Globus pallidus (tissue), 1 donor: ENCODE data around the gene COL4A4.

Source experiments
- DNase-seq: peaks from one replicate; pipeline ENCODE4 v3.0.0-alpha.2; 2015; ENCODE audit warnings: low spot score

Gene COL4A4

DNA sequence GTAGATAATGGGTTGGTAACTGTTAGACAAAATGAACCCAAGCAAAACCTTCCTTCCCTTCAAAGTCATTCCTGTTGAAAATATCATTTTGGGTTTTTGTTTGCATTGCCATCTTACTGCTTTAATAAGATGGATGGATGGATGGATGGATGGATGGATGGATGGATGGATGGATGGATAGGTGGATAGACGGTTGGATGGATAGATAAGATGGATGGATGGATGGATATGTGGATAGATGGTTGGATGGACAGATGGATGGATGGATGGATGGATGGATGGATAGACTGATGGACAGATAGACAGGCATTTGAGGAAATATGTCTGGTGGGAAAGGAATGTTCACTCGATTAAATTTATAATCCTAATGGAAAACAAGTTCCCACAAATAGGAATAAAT is 133.2 kb downstream of the COL4A4 start:
- no peak for DNase-seq

DNA sequence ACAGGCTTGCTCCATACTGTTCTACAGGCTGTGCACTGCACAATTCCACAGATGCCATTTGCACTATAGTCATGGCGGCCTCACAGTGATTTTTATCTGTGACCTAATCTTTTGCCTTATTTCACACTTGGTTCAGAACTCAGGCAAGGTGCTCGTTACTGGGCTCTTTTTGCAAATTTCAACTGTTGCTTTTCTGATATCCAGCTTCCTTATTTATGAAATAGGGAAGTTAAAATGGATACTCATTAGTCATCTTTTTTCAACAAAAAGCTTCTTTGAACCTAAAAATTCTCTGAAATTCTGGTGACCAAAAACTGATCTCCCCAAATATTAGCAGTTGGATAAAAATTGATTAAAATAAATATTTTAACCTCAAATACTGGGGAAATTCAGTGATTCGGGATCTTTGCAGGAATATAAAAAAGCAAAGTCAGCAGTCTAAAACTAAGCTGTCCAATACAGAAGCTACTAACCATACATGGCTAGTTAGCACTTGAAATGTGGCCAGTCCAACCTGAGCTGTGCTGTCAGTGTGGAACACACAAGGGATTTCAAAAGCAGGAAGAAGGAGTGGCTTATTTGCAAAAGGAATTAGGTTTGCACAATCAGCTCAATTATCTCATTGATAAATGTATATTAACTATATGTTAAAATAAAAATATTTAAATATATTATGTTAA is 134.4 kb downstream of the COL4A4 start:
- DNase-seq, result no peak

DNA sequence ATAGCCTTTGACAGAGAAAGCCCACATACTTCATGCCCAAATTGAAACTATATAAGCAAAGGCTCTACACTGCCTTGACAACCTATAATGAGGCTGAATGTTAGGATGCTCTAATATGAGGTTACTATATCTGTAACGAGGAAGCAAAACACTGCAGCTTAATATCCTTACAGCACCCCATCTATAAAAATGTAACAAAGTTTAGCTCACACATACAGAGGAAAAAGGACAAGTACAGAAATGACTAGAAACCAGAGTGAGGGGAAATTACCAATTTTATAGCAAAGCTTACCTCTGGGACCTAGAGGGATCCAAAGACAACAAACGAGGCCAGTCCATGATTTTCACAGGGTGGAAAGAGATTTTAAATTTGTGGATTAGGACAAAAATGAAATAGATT is 138.5 kb downstream of the COL4A4 start:
- DNase-seq, result no peak

DNA sequence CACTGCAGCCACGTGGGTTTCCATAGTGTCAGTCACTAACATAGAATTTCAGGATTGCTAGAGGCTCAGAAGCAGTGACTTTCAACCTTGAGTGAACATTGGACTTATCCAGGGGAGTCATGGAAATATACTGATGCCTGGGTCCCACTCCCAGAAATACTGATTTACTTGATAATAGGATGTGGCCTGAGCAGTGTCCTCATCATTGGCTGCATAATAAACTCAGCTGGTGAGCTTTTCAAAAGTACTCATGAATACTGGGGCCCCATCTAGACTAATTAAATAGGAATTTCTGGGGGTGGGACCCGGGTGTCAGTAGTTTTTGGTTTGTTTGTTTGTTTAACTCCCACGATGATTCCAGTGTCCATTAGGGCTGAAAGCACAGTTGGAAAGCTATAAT is 141.4 kb downstream of the COL4A4 start:
- no peak for DNase-seq

DNA sequence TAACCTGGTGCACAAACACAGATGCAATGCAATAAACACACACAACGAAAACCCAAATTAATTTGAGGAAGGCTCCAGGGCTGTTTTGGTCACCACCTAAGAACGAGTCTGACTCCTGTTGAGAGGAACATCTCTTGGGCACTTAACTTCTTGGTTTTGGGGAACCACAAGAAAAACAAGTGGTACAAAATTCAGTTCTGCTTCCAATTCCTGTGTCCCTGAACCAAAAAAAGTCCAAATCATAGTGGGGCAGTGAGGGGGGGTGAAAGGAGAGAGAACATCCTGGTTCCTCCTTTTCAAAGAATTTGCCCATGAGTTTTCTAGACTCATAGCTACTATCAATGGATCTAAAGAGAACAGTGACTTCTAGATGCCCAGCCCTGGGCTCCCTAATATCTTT is 143.6 kb downstream of the COL4A4 start:
- peak; percentile 50 for DNase-seq

DNA sequence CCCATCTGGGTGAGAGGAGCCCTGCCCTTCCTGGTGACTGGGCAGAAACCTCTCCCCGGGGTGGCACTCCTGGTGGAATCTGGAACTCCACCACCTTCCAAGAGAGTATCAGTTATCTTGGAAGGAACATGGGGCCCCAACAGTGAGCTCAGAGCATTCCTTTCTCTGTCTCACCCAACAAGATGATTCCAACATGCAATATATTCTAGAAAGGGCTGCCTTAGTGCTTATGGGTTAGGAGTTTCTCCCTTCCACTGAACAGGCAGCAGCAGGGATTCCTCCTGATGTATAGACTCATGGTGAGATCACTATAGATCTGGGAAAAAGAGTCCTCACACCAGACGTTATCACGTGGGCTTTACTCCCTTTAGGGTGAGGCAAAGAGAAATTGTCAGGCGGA is 147.1 kb downstream of the COL4A4 start:
- no peak for DNase-seq

DNA sequence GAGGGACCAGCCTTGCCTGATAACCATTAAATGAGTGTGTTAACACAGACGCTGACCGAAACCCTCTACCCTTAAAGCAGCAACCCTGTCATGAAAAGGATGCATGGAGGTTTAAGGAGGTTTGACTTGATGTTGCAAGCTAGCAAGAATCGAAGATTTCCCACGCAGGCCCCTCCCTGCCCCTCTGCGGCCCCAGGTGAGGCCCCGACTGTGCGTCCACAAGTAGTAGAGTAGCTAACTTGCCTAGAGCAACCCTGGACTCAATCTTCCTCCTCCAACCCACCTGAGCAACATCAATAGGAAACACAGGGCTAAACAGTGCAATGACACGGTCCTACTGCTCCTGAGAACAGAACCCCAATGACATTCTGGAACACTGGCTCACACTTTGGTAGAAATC is 150.1 kb downstream of the COL4A4 start:
- DNase-seq, result no peak

DNA sequence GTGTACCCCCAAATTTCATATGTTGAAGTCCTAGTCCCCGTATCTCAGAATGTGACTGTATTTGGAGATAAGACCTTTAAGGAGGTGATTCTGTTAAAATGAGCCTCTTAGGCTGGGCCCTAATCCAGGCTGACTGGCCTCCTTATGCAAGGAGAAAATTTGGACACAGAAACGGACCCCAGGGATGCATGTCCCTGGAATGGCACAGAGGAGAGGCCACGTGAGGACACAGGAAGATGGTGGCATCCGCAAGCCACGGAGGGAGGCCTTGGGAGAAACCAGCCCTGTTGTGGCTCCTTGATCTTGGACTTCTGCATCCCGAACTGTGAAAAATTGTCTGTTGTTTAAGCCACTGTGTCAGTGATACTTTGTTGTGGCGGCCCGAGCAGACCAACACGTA is 150.7 kb downstream of the COL4A4 start:
- DNase-seq, result no peak

DNA sequence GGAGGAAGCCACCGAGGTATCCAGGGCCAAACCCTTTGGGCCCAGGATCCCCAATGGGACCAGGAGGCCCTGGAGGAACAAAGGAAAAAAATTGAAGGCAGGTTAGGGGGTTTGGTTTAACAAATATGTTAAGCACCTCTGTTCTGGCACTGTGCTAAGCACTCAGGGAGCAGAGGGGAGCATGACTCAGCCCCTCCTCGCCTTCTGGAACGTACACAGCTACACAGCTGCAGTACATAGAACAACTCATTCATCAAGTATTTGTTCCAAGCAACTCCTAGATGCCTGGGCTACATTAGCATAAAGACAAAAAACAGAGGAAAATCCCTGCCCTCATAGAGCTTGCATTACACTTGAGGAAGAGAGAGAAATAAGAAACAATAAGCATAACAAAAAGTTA is 153.6 kb downstream of the COL4A4 start:
- no peak for DNase-seq

DNA sequence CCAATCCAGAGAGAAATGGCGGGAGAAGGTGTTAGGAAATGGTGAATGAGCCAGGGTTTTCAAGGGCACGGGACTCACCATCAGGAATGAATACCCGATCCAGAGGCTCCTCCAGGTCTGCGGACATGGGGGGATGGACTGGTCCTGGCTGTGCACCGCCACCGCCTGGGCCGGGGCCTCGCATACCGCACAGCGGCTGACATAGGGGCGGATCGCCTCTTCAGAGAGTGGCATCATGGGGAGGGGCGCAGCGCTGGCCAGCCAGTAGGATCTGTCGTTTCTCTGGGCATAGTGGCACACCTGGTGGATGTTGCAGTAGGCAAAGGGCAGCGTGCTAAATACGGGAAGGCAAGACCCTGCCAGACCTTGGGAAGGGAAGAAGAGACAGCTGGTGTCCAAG is 156.1 kb downstream of the COL4A4 start:
- DNase-seq, result no peak

DNA sequence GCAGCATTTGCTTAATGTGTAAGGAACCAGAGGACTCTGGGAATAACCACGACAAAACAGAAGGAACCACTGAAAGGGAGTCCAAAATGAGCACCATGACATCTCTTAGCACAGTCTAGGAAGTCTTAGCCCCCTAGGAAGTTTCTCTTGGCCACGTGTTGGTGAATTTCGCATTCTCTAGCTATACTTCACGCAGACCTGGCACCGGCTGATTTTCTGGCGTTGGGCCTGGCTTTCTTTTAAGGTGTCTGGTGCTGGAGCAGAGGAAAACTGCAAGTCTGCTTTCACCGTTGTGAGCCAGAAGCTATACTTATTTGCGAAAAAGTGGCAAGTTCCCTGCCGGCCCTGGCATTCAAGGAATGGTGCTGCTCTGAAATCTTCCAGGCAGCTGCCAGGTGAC is 156.9 kb downstream of the COL4A4 start:
- no peak for DNase-seq

DNA sequence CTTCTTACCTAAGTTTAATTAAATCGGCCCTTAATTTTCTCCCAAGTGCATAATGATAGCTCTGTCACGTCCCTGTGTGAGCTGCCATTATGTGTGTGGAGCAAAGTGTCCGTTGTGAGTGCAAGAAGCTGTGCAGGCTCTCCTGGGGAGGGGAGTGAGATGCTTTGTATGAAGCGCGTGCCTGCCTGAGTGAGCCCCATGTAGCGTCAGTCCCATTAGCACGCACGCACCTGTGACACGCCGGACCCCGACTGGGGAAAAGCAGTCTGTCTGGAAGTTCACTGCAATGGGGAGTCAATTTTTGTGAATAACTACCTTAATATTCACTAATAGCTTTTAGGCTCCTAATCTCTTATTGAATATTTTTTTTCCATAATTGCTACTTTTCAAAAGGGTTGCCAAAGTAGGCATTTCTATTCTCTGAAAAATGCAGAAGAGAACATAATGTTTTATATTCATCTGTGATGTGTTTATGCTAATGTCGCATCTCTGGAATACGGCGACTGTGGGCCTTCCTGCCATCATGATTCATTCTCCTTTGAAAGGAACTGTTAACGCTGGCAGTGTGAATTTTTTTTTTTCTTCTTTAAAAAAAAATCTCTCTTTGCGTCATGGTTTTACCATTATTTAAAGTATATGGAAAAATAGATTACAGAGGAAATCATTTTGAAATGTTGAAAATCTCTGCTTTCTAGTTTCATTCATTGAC is 157.7 kb downstream of the COL4A4 start:
- DNase-seq, result no peak

DNA sequence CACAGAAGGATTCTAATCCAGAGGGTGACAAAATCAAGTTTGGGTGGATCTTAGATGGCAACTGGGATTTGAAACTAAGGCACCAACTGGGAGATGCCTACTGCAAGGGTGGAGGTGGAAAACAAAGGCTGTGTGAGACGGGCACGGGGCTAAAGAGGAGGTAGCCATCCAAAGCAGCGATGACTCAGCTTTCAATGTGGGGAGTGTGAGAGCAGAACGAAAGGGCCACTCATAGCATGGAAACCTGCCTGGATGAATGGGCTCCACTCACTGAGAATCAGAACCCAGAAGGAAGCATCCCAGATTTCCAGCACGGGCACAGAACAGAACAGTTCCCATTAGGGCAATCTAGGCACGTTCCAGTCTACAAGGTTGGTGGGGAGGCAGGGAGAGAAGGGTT is 159.5 kb downstream of the COL4A4 start:
- DNase-seq, result no peak

DNA sequence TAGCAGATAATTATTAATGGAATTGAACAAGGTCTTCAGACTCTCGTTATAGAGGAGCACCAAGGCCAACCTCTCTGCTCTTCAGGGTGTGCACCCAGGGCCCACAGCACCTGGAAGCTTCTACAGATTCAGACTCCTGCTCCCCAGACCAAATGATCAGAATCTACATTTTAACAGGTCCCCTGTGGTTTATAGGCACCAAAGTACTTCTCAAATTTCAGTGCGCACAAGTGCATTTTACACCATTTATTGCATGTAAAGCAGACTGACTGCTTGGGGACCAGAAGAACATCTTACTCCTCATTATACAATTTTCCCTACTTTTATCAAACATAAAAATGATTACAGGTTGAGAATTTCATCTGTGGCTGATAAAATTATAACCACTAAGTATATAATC is 163.9 kb downstream of the COL4A4 start:
- DNase-seq, result no peak

DNA sequence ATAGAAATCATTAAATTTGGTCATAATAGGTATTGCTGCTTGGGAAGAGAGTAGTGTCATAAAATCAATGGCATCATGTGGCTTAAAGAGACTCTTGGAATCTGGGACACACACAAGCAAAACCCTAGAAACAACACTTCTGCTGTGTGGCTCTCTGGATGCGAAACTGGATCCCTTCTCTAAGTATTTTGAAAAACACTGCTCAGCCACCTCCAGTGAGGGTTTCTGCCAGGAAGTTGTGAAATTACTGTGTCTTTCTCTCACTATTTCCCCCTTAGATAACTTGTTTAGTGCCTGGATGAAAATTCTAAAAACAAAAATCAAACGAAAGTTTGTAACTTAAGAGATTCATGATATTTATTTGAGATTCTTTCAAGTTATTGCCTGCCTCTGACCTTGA is 164.3 kb downstream of the COL4A4 start:
- DNase-seq, result no peak

DNA sequence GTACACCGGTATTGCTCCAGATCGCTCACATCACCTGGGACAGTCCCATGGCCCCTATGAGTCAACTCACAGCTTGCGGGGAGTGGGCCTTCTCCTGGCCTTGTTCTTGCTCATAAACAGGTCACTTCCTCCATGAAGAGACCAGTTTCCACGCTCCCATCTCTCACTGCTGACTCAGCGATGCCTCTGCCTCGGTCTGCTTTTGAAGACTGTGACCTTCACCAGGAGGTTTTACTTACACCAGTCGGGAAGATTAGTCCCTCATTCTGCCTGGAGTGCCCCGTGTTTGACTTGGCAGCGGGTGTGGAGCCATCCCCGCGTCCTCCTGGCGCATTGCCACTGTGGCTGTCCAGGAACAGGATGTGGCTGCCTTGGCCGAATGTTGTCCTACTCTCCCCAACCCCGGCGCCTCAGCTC is 168.4 kb downstream of the COL4A4 start:
- peak; percentile 22 for DNase-seq

DNA sequence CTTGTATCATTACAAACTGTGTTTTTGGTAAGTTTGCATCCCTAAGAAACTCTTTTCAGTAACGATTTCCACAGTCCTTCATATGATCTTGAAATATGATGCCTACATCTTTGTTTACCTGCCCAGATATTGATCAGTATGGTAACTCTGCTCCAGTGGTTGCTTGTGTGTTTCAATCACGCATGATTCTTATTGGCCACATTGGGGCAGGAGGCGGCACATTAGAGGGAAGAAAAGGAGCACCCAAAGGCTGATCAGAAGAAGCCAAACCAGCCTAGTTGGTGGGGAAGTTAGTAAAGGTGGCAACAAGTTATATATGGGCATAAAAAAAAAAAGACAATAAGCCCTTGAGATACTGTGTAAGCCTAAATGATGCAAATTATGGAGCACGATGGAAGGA is 169.2 kb downstream of the COL4A4 start:
- no peak for DNase-seq

DNA sequence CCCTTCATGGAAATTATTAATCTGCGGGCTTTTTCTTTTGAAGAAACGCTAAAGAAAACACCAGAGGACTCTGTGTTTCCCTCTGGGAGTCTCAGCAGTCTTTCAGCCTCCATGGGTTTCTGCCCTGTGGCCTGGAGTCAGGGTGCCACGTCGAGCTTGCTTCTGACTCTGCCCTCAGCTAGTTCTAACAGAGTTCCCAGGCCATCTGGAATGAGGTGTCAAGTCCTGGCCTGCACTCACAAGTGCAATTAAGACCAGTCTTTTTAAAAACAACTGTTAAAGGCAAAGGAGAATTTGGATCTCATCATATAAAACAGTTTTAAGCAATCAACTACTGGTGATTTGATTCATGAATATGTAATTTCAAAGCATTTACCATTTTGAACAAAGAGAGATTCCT is 170.8 kb downstream of the COL4A4 start:
- DNase-seq, result no peak

DNA sequence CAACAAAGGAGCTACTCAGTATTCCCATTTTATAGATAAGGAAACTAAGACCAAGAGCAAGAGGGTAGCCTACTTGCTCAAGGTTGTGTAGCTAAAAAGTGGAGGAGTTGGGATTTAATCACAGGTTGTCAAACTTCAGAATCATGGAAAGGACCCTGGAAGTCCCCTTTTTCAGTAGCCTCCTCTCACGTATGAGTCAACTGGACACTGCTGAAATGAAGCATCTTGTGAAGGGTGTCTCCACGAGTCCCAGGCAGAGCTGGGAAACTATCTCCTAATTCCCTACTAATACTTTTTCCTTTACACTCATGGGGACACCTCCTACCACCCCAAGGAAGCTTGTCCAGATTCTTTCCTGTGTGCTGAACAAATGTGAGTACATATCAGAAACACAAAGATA is 172.3 kb downstream of the COL4A4 start:
- no peak for DNase-seq

DNA sequence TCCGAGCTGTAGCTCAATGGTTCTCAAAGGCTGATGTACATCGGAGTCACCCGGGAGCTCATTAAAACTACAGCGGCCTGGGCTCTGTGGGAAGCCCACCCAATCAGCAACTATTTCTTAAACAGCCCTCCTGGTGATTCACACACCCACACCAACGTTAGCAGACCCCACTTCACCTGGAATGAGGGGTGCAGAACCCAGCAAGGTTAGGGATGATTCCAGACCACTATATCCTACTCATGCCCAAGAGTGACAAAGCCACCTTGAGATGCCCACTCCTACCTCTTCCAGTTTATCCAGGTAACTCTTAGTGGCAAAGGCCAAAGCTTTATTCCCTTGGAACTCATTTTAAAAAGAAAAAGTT is 178.4 kb downstream of the COL4A4 start:
- DNase-seq, result no peak

DNA sequence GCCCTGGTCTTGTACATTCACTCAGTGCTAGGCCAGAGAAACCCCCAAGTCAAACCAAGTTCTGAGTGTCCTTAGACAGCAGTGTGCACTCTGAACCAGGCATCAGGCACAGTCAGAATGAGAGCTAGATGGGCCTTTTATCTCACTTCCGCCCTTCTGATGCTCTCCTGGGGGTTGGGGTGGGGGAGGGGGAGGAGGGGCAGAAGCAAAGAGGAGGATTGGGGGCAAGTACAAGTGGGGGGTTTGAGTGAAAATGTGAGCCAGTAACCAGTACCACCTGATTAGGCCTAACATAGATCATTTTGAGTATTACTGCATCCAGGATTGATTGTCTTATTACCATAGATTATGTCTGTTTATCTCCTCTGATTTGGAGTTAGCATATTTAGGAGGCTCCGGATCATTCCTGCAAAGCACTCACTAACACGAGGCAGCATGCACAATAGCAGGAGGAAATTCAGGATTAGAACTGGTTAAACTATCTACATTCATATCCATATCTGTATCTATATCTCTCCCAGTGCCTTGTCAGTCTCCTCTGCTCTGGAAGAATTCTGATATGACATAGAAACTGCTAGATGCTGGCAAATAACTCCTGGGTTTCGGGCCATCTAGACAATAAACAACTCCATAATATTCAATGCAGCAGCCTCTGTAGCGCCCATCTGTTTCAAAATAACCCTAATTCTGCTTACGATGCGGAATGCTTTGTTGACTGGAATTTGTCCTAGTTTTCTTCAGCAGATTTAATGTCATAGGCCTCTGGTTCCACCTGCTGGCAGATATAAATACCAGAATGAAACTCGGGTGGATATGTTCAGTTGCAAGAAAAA is 179.0 kb downstream of the COL4A4 start:
- DNase-seq, result peak; percentile 83

DNA sequence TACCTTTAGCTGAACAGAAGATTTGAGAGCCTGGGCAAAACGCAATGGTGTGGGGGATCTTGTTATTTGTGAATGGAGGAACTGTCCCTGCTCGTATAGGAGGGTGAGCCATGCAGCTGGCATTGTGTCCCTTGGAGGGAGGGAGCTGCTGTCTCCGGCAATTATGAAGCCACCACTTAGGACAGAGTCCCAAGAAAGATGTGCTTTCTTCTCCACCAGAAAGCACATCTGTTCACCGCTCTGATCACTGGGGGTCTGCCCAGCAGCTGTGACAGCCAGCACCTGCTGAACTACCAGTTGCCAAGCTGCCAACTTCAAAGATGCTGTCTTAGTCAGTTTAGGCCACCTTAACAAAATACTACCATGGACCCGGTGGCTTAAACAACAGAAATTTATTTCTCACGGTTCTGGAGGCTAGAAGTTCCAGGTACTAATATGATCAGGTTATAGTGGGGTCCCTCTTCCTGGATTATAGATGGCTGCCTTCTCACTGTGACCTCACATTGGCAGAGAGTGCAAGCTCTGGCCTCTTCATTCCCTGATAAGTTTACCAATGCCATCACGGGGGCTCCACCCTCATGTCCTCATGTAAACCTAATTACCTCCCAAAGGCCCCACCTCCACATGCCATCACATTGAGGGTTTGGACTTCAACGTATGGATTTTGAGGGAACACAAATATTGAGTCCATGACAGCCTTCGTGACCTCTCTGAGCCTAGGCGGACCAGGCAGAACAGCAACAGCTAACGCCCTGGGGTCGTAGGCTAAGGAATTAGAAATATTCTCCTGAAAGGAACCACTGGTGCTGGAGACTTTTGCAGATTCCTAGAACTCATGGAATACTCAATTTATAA is 179.9 kb downstream of the COL4A4 start:
- peak; percentile 45 for DNase-seq
